ENCODE data around the gene ADCY3. TPM values are rescaled to one million over a fixed set of nuclear protein-coding genes. Genes with fewer than 3 reads are reported as not detected.

Gene ADCY3
- total RNA-seq, 2 experiments from 2014 or later = 46.3 to 47.9 TPM

DNA sequence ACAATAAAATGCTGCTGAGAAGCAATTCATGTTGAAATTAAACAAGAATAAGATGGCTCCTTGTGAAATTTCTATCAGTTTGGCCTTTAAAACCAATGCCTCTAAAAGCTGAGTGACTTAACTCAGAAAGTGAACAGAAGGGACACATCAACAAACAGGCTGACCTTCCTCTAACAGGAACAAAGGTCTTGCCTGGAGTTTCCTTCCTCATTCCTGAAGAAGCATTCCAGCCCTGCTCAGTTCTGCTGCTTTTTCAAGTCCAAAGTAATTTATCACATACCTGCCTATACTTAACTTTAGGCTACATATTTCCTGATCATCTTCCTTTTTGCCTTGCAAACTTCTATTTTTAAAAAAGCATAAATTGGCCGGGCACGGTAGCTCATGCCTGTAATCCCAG is 140.9 kb downstream of the ADCY3 start:
- no peaks in the 10 kb centered on the region for H3K4me1 Mint-ChIP-seq (ENCODE audit: low read depth)
- peaks cover 2% of the 10 kb centered on the region for H3K27me3 Mint-ChIP-seq
- intact Hi-C loops (cut with micrococcal nuclease) = no loop called here
- H3K9me3 Mint-ChIP-seq = no peaks in the 10 kb centered on the region
- ChIA-PET POLR2A (interaction anchor here (0.8 to 1.1 kb wide), 3 partner anchors 12 to 43 kb away, joined by 3 read pairs; no protein-coding TSS in a partner anchor), CTCF (interaction anchor here (1.0 to 1.9 kb wide), 5 partner anchors 12 to 356 kb away, joined by 3 to 5 read pairs (median 4); partner anchors contain the start of genes CENPO and PTRHD1)
- H3K4me3 Mint-ChIP-seq = no peak overlapping the region
- no peak for DNase-seq
- TF ChIP-seq, protein P1, sequence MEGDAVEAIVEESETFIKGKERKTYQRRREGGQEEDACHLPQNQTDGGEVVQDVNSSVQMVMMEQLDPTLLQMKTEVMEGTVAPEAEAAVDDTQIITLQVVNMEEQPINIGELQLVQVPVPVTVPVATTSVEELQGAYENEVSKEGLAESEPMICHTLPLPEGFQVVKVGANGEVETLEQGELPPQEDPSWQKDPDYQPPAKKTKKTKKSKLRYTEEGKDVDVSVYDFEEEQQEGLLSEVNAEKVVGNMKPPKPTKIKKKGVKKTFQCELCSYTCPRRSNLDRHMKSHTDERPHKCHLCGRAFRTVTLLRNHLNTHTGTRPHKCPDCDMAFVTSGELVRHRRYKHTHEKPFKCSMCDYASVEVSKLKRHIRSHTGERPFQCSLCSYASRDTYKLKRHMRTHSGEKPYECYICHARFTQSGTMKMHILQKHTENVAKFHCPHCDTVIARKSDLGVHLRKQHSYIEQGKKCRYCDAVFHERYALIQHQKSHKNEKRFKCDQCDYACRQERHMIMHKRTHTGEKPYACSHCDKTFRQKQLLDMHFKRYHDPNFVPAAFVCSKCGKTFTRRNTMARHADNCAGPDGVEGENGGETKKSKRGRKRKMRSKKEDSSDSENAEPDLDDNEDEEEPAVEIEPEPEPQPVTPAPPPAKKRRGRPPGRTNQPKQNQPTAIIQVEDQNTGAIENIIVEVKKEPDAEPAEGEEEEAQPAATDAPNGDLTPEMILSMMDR (IDR thresholded peaks at IDR 0.05) = no peak
- no peak for ATAC-seq
- no peaks in the 10 kb centered on the region for H3K36me3 Mint-ChIP-seq (ENCODE audit: low read depth)
- H3K27ac Mint-ChIP-seq = no peak overlapping the region

DNA sequence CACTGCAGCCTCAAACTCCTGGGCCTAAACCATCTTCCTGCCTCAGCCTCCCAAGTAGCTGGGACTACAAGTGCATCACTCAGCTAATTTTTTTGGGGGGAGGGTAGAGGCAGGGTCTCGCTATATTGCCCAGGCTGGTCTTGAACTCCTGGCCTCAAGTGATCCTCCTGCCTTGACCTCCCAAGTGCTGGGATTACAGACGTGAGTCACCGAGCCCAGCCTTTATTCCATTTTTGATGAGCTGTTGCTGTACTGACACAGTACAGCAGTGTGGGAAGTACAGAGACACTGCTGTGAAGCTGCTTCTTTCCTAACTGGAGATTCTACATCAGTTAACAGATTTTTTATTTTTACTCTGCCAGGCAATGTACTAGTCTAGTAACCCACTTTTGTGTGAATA is 145.7 kb downstream of the ADCY3 start:
- H3K36me3 Mint-ChIP-seq (ENCODE audit: low read depth) = peaks cover 1% of the 10 kb centered on the region
- H3K4me3 Mint-ChIP-seq = no peak overlapping the region
- DNase-seq (no peak), ATAC-seq (no peak)
- no peaks in the 10 kb centered on the region for H3K9me3 Mint-ChIP-seq
- H3K27me3 Mint-ChIP-seq = no peaks in the 10 kb centered on the region
- ChIA-PET POLR2A (no interaction called here), CTCF (interaction anchor here (0.6 to 0.7 kb wide), 2 partner anchors 179 to 392 kb away, joined by 3 read pairs; no protein-coding TSS in a partner anchor)
- intact Hi-C loops (cut with micrococcal nuclease) = no loop called here
- TF ChIP-seq, protein P1 (IDR thresholded peaks at IDR 0.05) = no peak
- H3K27ac Mint-ChIP-seq = no peak overlapping the region
- H3K4me1 Mint-ChIP-seq (ENCODE audit: low read depth) = no peaks in the 10 kb centered on the region

GRCh38 chr2:24771764-24772586 is 148.1 kb downstream of the ADCY3 start:
- H3K27ac Mint-ChIP-seq = no peak overlapping the region
- POLR2A ChIA-PET = interaction anchor here (0.5 kb wide), 1 partner anchor 1338 kb away, joined by 5 read pairs; no protein-coding TSS in a partner anchor

GRCh38 chr2:24771061-24771460 is 149.0 kb downstream of the ADCY3 start:
- Mint-ChIP-seq H3K9me3 (no peaks in the 10 kb centered on the region), H3K4me3 (no peak overlapping the region), H3K36me3 (ENCODE audit: low read depth) (peaks cover 11% of the 10 kb centered on the region), H3K27me3 (no peaks in the 10 kb centered on the region), H3K4me1 (ENCODE audit: low read depth) (peaks cover 6% of the 10 kb centered on the region), H3K27ac (peak overlapping the region; percentile 4)
- POLR2A ChIA-PET = no interaction called here
- intact Hi-C loops (cut with micrococcal nuclease) = no loop called here
- ATAC-seq = no peak
- CTCF ChIA-PET = no interaction called here
- TF ChIP-seq, protein P1 (IDR thresholded peaks at IDR 0.05) = no peak
- no peak for DNase-seq

More at GRCh38 chr2:24771764-24772586, 148.1 kb downstream of the ADCY3 start:
- ATAC-seq (no peak), DNase-seq (no peak)
- TF ChIP-seq, protein P1 (IDR thresholded peaks at IDR 0.05) = no peak
- intact Hi-C loops (cut with micrococcal nuclease) = no loop called here
- Mint-ChIP-seq H3K4me3 (no peak overlapping the region), H3K27me3 (no peaks in the 10 kb centered on the region), H3K9me3 (no peaks in the 10 kb centered on the region), H3K4me1 (ENCODE audit: low read depth) (no peaks in the 10 kb centered on the region), H3K36me3 (ENCODE audit: low read depth) (peaks cover 5% of the 10 kb centered on the region)
- CTCF ChIA-PET = interaction anchor here (1.5 kb wide), 1 partner anchor 56 kb away, joined by 4 read pairs; no protein-coding TSS in a partner anchor

Other genes starting within 250 kb of the ADCY3 start
- 10 to 100 TPM; 23.2 to 24.9 TPM for gene PTRHD1, start 126.8 kb downstream of the ADCY3 start, total RNA-seq
- 10 to 100 TPM; 40.7 to 41.9 TPM for gene CENPO, start 126.8 kb downstream of the ADCY3 start, total RNA-seq
- 1 to 10 TPM; 5.2 to 6.6 TPM for gene DNAJC27, start 51.7 kb upstream of the ADCY3 start, total RNA-seq
- gene EFR3B, start 121.8 kb upstream of the ADCY3 start, total RNA-seq = under 1 TPM; 0.16 to 0.23 TPM
- 1 to 10 TPM; 5.1 to 5.5 TPM for gene POMC, start 248.3 kb upstream of the ADCY3 start, total RNA-seq